Ishikawa (cell line): Measurements from ENCODE around the gene STH.

Experiments
- CEBPB ChIP-seq: IDR thresholded peaks from 2 replicates; pipeline ENCODE4 v1.6.1; 2012
- CREB1 ChIP-seq: IDR thresholded peaks from 2 replicates; pipeline ENCODE4 v1.6.1; 2012; ENCODE audit warnings: low read depth
- EGR1 ChIP-seq: IDR thresholded peaks from 2 replicates; pipeline ENCODE4 v1.6.1; 2012
- EP300 ChIP-seq: IDR thresholded peaks from 2 replicates; pipeline ENCODE4 v1.6.1; 2012; ENCODE audit warnings: borderline replicate concordance
- FOXM1 ChIP-seq: IDR thresholded peaks from 2 replicates; pipeline ENCODE4 v1.6.1; 2012; ENCODE audit warnings: low read depth, borderline replicate concordance
- MAX ChIP-seq: IDR thresholded peaks from 2 replicates; pipeline ENCODE4 v1.6.1; 2012
- NFIC ChIP-seq: IDR thresholded peaks from 2 replicates; pipeline ENCODE4 v1.6.1; 2012
- RAD21 ChIP-seq: IDR thresholded peaks from 2 replicates; pipeline ENCODE4 v1.6.1; 2012; ENCODE audit warnings: low read depth
- REST ChIP-seq: IDR thresholded peaks from 2 replicates; pipeline ENCODE4 v1.6.1; 2012; ENCODE audit warnings: low read depth, mild to moderate bottlenecking
- TAF1 ChIP-seq: IDR thresholded peaks from 2 replicates; pipeline ENCODE4 v1.6.1; 2012; ENCODE audit warnings: low read depth, mild to moderate bottlenecking
- TCF12 ChIP-seq: IDR thresholded peaks from 2 replicates; pipeline ENCODE4 v1.6.1; 2012; ENCODE audit warnings: low read depth
- ZBTB7A ChIP-seq: IDR thresholded peaks from 2 replicates; pipeline ENCODE4 v1.6.1; 2012; ENCODE audit warnings: low read depth

DNA sequence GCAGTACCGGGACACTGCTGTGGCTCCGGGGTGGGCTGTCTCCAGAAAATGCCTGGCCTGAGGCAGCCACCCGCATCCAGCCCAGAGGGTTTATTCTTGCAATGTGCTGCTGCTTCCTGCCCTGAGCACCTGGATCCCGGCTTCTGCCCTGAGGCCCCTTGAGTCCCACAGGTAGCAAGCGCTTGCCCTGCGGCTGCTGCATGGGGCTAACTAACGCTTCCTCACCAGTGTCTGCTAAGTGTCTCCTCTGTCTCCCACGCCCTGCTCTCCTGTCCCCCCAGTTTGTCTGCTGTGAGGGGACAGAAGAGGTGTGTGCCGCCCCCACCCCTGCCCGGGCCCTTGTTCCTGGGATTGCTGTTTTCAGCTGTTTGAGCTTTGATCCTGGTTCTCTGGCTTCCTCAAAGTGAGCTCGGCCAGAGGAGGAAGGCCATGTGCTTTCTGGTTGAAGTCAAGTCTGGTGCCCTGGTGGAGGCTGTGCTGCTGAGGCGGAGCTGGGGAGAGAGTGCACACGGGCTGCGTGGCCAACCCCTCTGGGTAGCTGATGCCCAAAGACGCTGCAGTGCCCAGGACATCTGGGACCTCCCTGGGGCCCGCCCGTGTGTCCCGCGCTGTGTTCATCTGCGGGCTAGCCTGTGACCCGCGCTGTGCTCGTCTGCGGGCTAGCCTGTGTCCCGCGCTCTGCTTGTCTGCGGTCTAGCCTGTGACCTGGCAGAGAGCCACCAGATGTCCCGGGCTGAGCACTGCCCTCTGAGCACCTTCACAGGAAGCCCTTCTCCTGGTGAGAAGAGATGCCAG is 12.9 kb downstream of the STH start:
- no peak for TF ChIP-seq MAX
- no peak for TF ChIP-seq REST
- no peak for TF ChIP-seq EP300
- no peak for TF ChIP-seq RAD21
- TF ChIP-seq ZBTB7A = no peak
- no peak for TF ChIP-seq TAF1
- no peak for TF ChIP-seq EGR1
- no peak for TF ChIP-seq CREB1
- no peak for TF ChIP-seq CEBPB
- no peak for TF ChIP-seq NFIC
- no peak for TF ChIP-seq TCF12
- TF ChIP-seq FOXM1 = no peak
